Mucosa of rectum (tissue), 2 donors: ENCODE measurements around the gene VARS2.
"Not testable (repeated sequence)": the region's sequence is repeated elsewhere in the genome, so short reads cannot be mapped to it uniquely, and the experiment has no call there.

Source experiments
- H3K27ac ChIP-seq, 2 donors: one replicate each; pipeline ENCODE4 v1.7.0; 2013; ENCODE audit warnings: inconsistent platforms in 2 of 2, low read depth in 2 of 2, low read length in 2 of 2
- H3K27me3 ChIP-seq, 2 donors: one replicate each; pipeline ENCODE4 v1.7.0; 2013; ENCODE audit warnings: low read length in 2 of 2; ENCODE audit not compliant: control insufficient read depth in 2 of 2, insufficient read depth in 2 of 2
- H3K36me3 ChIP-seq, 2 donors: one replicate each; pipeline ENCODE4 v1.7.0; 2013; ENCODE audit warnings: low read length in 2 of 2; ENCODE audit not compliant: control insufficient read depth in 2 of 2, insufficient read depth in 2 of 2
- H3K4me1 ChIP-seq, 2 donors: one replicate each; pipeline ENCODE4 v1.7.0; 2013; ENCODE audit warnings: low read length in 2 of 2, mild to moderate bottlenecking in 1 of 2; ENCODE audit not compliant: control insufficient read depth in 2 of 2, insufficient read depth in 2 of 2
- H3K4me3 ChIP-seq, 2 donors: one replicate each; pipeline ENCODE4 v1.7.0; 2013; ENCODE audit warnings: low read length in 2 of 2
- H3K9ac ChIP-seq, 2 donors: one replicate each; pipeline ENCODE4 v1.7.0; 2013; ENCODE audit warnings: low read length in 2 of 2, low read depth in 1 of 2, mild to moderate bottlenecking in 1 of 2
- H3K9me3 ChIP-seq, 2 donors: one replicate each; pipeline ENCODE4 v1.7.0; 2013; ENCODE audit warnings: low read length in 2 of 2; ENCODE audit not compliant: control insufficient read depth in 2 of 2
- donor health status: healthy.
- donor health status: Normal muscosa, but diverticular disease.

The VARS2 gene

GRCh38 chr6:30927080-30927479 lies 13.0 kb downstream of the VARS2 start:
- H3K27me3 ChIP-seq, H3K27ac ChIP-seq, H3K9me3 ChIP-seq, H3K4me3 ChIP-seq, H3K9ac ChIP-seq, H3K4me1 ChIP-seq: not testable (repeated sequence)
- H3K36me3 ChIP-seq: peaks cover 29% of the 10 kb centered on the region in 2 donors

- Histone ChIP-seq H3K9ac (no peak overlapping the region), H3K36me3 (peaks cover 13 to 14% of the 10 kb centered on the region in 2 donors), H3K9me3 (peaks cover 0 to 3% of the 10 kb centered on the region in 2 donors), H3K4me1 (no peaks in the 10 kb centered on the region), H3K4me3 (no peak overlapping the region), H3K27ac (no peak overlapping the region), H3K27me3 (no peaks in the 10 kb centered on the region)
These were observed 14.6 kb downstream of the VARS2 start for GRCh38 chr6:30928677-30929076.

- Histone ChIP-seq H3K9ac (no peak overlapping the region), H3K27me3 (no peaks in the 10 kb centered on the region), H3K9me3 (peaks cover 0 to 3% of the 10 kb centered on the region in 2 donors), H3K27ac (no peak overlapping the region), H3K4me3 (no peak overlapping the region), H3K4me1 (no peaks in the 10 kb centered on the region), H3K36me3 (peaks cover 12 to 14% of the 10 kb centered on the region in 2 donors)
These were observed 16.5 kb downstream of the VARS2 start for GRCh38 chr6:30930506-30930905.

GRCh38 chr6:30931272-30931671 lies 17.2 kb downstream of the VARS2 start:
- H3K27me3 ChIP-seq: no peaks in the 10 kb centered on the region
- H3K9ac ChIP-seq: no peak overlapping the region
- no peak overlapping the region for H3K4me3 ChIP-seq
- H3K27ac ChIP-seq: no peak overlapping the region
- peaks cover 4 to 6% of the 10 kb centered on the region in 2 donors for H3K36me3 ChIP-seq
- no peaks in the 10 kb centered on the region for H3K4me1 ChIP-seq
- peaks cover 0 to 3% of the 10 kb centered on the region in 2 donors for H3K9me3 ChIP-seq

GRCh38 chr6:30931969-30932645 lies 18.1 kb downstream of the VARS2 start, which contains the start of gene SFTA2:
Gene SFTA2, minus strand, starts transcription at chr6:30932170. Its CDS starts 74 bp downstream, at chr6:30932096.
- Histone ChIP-seq H3K36me3 (no peaks in the 10 kb centered on the region), H3K9me3 (peaks cover 0 to 3% of the 10 kb centered on the region in 2 donors), H3K4me1 (no peaks in the 10 kb centered on the region), H3K27me3 (no peaks in the 10 kb centered on the region), H3K27ac (no peak within 1 kb of the TSS), H3K4me3 (no peak within 1 kb of the TSS), H3K9ac (no peak within 1 kb of the TSS)

- no peak overlapping the region for H3K4me3 ChIP-seq
- no peaks in the 10 kb centered on the region for H3K4me1 ChIP-seq
- no peak overlapping the region for H3K9ac ChIP-seq
- H3K27me3 ChIP-seq: no peaks in the 10 kb centered on the region
- H3K27ac ChIP-seq: no peak overlapping the region
- H3K9me3 ChIP-seq: peaks cover 0 to 3% of the 10 kb centered on the region in 2 donors
- H3K36me3 ChIP-seq: no peaks in the 10 kb centered on the region
These were observed 18.8 kb downstream of the VARS2 start for GRCh38 chr6:30932665-30933365.

- Histone ChIP-seq H3K27me3 (peaks cover 0 to 4% of the 10 kb centered on the region in 2 donors), H3K9ac (no peak overlapping the region), H3K27ac (no peak overlapping the region), H3K4me3 (no peak overlapping the region), H3K9me3 (no peaks in the 10 kb centered on the region), H3K4me1 (peaks cover 0 to 3% of the 10 kb centered on the region in 2 donors), H3K36me3 (no peaks in the 10 kb centered on the region)
These were observed 21.0 kb downstream of the VARS2 start for GRCh38 chr6:30935018-30935417.

GRCh38 chr6:30937265-30937664 lies 23.2 kb downstream of the VARS2 start:
- H3K9ac ChIP-seq: no peak overlapping the region
- H3K27me3 ChIP-seq: peaks cover 5 to 7% of the 10 kb centered on the region in 2 donors
- H3K36me3 ChIP-seq: no peaks in the 10 kb centered on the region
- H3K27ac ChIP-seq: no peak overlapping the region
- H3K4me1 ChIP-seq: peaks cover 3 to 6% of the 10 kb centered on the region in 2 donors
- no peaks in the 10 kb centered on the region for H3K9me3 ChIP-seq
- no peak overlapping the region for H3K4me3 ChIP-seq

GRCh38 chr6:30938730-30939129 lies 24.7 kb downstream of the VARS2 start:
- peaks cover 7 to 13% of the 10 kb centered on the region in 2 donors for H3K27me3 ChIP-seq
- H3K27ac ChIP-seq: no peak overlapping the region
- H3K9ac ChIP-seq: no peak overlapping the region
- H3K4me3 ChIP-seq: no peak overlapping the region
- peaks cover 3 to 6% of the 10 kb centered on the region in 2 donors for H3K4me1 ChIP-seq
- H3K9me3 ChIP-seq: no peaks in the 10 kb centered on the region
- no peaks in the 10 kb centered on the region for H3K36me3 ChIP-seq

- Histone ChIP-seq H3K9ac (no peak overlapping the region), H3K27ac (no peak overlapping the region), H3K27me3 (peaks cover 7 to 13% of the 10 kb centered on the region in 2 donors), H3K9me3 (no peaks in the 10 kb centered on the region), H3K36me3 (no peaks in the 10 kb centered on the region), H3K4me1 (peaks cover 3 to 6% of the 10 kb centered on the region in 2 donors), H3K4me3 (no peak overlapping the region)
These were observed 25.4 kb downstream of the VARS2 start for GRCh38 chr6:30939473-30939872.
